Naive thymus-derived CD8-positive, alpha-beta T cell (primary cell): ENCODE measurements around the gene DMRTA2. TPM values are rescaled to one million over a fixed set of nuclear protein-coding genes. Genes with fewer than 3 reads are reported as not detected.

Experiments
- ATAC-seq, 2 donors: fragments of 150-1000 bp; cut with Tn5 transposase in 1 of 2; sonication (Bioruptor Pico), chemical (Tn5 transposase) in 1 of 2; 1 replicate in 1 of 2; 2 replicates in 1 of 2; pipeline ENCODE4 v1.10.0; 2021; ENCODE audit warnings: mild to moderate bottlenecking in 2 of 2, moderate library complexity in 2 of 2
- POLR2A ChIA-PET: fragments of 350-600 bp; sonication (Branson Sonifier 250); formaldehyde crosslinking; loops from one replicate; lab custom pipeline; 2021; ENCODE audit warnings: antibody characterized with exemption; lab: Charles Lee
- DNase-seq, 10 donors: peaks; one replicate each; pipeline versions ENCODE4 v3.0.0 to v3.0.0-alpha.2; 2020 to 2022
- H3K27ac Mint-ChIP-seq, 10 donors: one replicate each; pipeline ENCODE4 v1.8.0; 2020 to 2022; ENCODE audit warnings: mild to moderate bottlenecking in 10 of 10, mixed read lengths in 10 of 10, moderate library complexity in 4 of 10, inconsistent platforms in 1 of 10
- H3K27me3 Mint-ChIP-seq, 5 donors: one replicate each; pipeline ENCODE4 v1.8.0; 2021 to 2022; ENCODE audit warnings: mixed read lengths in 5 of 5
- H3K36me3 Mint-ChIP-seq, 3 donors: one replicate each; pipeline ENCODE4 v1.8.0; 2020 to 2022; ENCODE audit warnings: mixed read lengths in 3 of 3, mild to moderate bottlenecking in 2 of 3, inconsistent platforms in 1 of 3
- H3K4me1 Mint-ChIP-seq, 4 donors: one replicate each; pipeline ENCODE4 v1.8.0; 2021 to 2022; ENCODE audit warnings: mixed read lengths in 4 of 4
- H3K4me3 Mint-ChIP-seq, 10 donors: one replicate each; pipeline ENCODE4 v1.8.0; 2020 to 2022; ENCODE audit warnings: mild to moderate bottlenecking in 10 of 10, mixed read lengths in 10 of 10, moderate library complexity in 6 of 10, inconsistent platforms in 1 of 10
- H3K9me3 Mint-ChIP-seq, 9 donors: one replicate each; pipeline ENCODE4 v1.8.0; 2020 to 2022; ENCODE audit warnings: mixed read lengths in 9 of 9, mild to moderate bottlenecking in 3 of 9, inconsistent platforms in 1 of 9, moderate library complexity in 1 of 9
- polyA plus RNA-seq, 3 donors: library from polyadenylated mRNA; unstranded; fragments of 300-500 nt; fragmentation: Illumina TruSeq; gene quantifications; one replicate each; pipeline ENCODE4 v1.2.3, GENCODE V29; 2021
- total RNA-seq, 8 experiments: library from RNA in 2 of 8; stranded (reverse) in 2 of 8; gene quantifications; one replicate each; pipeline ENCODE4 v1.2.3 and lab custom pipeline; 2021 to 2026

The DMRTA2 gene
- total and polyA plus RNA-seq, 5 experiments from 2014 or later, result not detected

DNA sequence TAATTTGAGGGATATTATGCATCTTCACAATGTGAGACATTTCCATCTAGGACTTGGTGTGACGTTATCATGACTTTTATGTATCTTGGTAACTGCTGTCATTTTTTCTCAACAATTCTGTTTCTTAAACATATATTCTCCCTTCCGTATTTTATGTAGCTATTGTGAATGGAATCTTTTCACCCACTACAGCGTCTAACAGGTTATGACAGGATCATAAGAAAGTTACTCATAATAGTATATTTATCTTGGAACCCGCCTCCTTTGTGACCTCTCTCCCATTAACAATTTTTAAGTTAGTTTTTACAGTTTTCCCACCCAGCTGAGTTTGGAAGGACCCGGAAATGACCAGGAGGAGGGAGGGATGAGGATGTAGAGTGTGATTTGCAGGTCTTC lies 6.8 kb upstream of the DMRTA2 start:
- Mint-ChIP-seq H3K9me3 (peaks cover 0 to 3% (median 0%) of the 10 kb centered on the region in 9 donors), H3K4me1 (peaks cover 11 to 27% (median 19%) of the 10 kb centered on the region in 4 donors), H3K36me3 (peaks cover 0 to 3% (median 0%) of the 10 kb centered on the region in 3 donors), H3K4me3 (no peak overlapping the region), H3K27me3 (peaks cover 32 to 75% (median 62%) of the 10 kb centered on the region in 5 donors), H3K27ac (no peak overlapping the region)
- DNase-seq, result no peak
- ATAC-seq, result no peak
- POLR2A ChIA-PET, result no interaction called here

DNA sequence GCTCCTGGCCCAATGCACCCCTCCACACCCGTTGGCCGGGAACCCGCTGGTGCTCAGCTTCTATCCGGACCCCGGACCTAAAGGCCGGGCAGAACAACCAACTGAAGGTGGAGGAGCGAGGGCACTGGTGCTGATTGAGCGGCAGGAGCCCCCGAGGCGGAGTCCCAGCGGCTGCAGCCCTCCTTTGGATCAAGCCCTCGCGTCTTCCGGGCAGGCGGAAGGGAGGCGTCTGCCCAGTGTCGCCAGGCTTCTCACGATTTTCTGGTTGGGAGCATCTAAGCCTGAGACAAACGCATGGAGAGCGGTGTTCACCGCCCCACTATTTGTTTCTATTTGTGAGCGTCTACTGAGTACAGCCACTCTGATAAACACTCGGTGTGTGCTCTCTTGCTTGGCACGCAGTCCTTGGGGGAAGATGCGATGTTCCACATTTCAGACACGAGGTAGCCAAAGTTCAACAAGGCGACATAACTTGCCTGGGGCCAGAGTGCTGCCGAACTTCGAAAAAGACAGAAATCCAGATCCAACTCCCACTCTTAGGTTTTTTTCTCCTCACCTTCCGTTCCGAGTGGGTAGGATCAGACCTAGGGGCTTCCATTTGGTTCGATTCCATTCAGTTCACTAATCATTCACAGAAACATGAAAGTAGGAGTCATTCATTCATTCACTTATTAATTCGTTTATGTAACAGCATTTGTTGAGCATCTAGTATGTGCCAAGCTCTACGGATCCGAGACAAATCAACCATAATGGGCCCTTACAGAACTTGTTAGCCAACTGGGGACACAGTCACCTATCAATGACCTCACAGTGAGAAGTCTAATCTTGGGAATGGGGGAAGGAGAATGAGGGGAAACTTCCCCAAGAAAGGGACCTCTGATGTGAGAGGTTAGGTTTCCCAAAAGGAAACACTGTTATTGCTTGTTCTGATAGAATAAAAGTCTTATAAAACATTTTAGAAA lies 4.9 kb upstream of the DMRTA2 start:
- peak overlapping the region in 3 of 10 donors; percentile 0 to 43 (median 27) for H3K4me3 Mint-ChIP-seq
- POLR2A ChIA-PET, result no interaction called here
- peaks cover 0 to 8% (median 0%) of the 10 kb centered on the region in 3 donors for H3K36me3 Mint-ChIP-seq
- ATAC-seq, result peak in 1 of 2 donors; percentile 12
- peaks cover 41 to 94% (median 75%) of the 10 kb centered on the region in 5 donors for H3K27me3 Mint-ChIP-seq
- H3K9me3 Mint-ChIP-seq, result peaks cover 0 to 3% (median 0%) of the 10 kb centered on the region in 9 donors
- H3K4me1 Mint-ChIP-seq, result peaks cover 21 to 46% (median 34%) of the 10 kb centered on the region in 4 donors
- DNase-seq, result no peak
- H3K27ac Mint-ChIP-seq, result no peak overlapping the region

DNA sequence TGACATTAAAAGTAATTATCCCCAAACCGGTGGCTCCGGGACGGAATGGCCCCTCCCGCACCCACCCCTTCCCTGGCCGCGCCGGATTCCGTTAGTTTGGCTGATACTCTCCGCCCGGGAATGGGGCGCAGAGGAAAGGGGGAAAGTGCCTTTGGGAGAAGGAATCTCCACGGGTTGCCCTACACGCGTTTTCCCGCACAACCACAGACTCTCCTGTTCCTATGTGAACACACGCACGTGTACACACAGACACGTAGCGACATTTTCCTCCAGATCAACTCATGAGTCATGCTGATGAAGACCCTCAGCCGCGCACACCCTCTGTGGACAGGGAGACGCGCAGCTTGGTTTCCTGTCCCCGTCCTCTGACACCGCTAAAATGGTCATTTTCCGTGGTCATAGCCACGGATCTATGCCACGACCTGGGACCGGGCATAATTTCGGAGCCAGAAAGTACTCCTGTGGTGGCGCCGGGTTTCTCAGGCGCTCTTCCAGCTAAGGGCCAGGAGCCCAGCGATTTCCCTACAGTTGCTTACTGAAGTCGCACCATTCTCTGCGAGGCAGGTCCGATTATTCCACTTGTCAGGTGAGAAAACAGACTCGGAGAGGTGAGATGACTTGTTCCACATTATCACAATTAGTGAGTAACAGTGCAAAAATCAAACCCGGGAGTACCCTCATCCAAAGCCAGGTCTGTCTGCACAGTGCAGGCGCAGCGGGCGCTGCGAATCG lies 4.0 kb upstream of the DMRTA2 start:
- POLR2A ChIA-PET, result no interaction called here
- Mint-ChIP-seq H3K9me3 (peaks cover 0 to 3% (median 0%) of the 10 kb centered on the region in 9 donors), H3K27ac (peak overlapping the region in 1 of 10 donors; percentile 42), H3K27me3 (peaks cover 46 to 98% (median 82%) of the 10 kb centered on the region in 5 donors), H3K4me1 (peaks cover 27 to 55% (median 42%) of the 10 kb centered on the region in 4 donors), H3K36me3 (peaks cover 0 to 8% (median 0%) of the 10 kb centered on the region in 3 donors), H3K4me3 (peak overlapping the region in 4 of 10 donors; percentile 6 to 49 (median 16))
- no peak for DNase-seq
- ATAC-seq, result no peak

DNA sequence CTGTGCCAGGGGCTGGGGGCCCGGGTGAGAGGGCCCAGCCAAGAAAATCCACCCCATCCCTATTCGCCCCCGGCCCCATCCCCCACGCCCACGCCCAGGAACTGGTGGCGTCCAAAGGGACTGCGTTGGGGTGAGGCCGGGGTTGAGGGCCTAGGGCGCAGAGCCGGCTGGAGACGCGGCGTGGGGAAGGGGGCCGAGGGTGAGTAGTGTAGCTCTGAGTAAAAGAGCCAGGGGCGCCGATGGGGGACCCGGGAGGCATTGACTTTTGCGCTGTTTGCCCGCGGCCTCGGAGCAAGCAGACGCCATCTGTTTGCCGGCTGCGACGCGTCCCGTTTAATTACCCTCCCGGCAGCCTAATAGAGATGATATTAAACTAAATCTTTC lies 3.5 kb upstream of the DMRTA2 start:
- peaks cover 0 to 8% (median 0%) of the 10 kb centered on the region in 3 donors for H3K36me3 Mint-ChIP-seq
- peaks cover 0 to 3% (median 0%) of the 10 kb centered on the region in 9 donors for H3K9me3 Mint-ChIP-seq
- peaks cover 32 to 60% (median 47%) of the 10 kb centered on the region in 4 donors for H3K4me1 Mint-ChIP-seq
- POLR2A ChIA-PET, result no interaction called here
- ATAC-seq (no peak), DNase-seq (no peak)
- H3K27ac Mint-ChIP-seq, result no peak overlapping the region
- H3K4me3 Mint-ChIP-seq, result peak overlapping the region in 1 of 10 donors; percentile 75
- H3K27me3 Mint-ChIP-seq, result peaks cover 49 to 98% (median 84%) of the 10 kb centered on the region in 5 donors

- Mint-ChIP-seq H3K9me3 (peaks cover 0 to 3% (median 0%) of the 10 kb centered on the region in 9 donors), H3K27me3 (peaks cover 50 to 98% (median 84%) of the 10 kb centered on the region in 5 donors), H3K36me3 (peaks cover 0 to 8% (median 0%) of the 10 kb centered on the region in 3 donors), H3K4me1 (peaks cover 33 to 64% (median 50%) of the 10 kb centered on the region in 4 donors), H3K4me3 (peak overlapping the region in 6 of 10 donors; percentile 8 to 75 (median 30)), H3K27ac (no peak overlapping the region)
- POLR2A ChIA-PET, result no interaction called here
- DNase-seq, result no peak
- no peak for ATAC-seq
Observed at GRCh38 chr1:50426108-50426700, 3.0 kb upstream of the DMRTA2 start.

- ATAC-seq (no peak), DNase-seq (no peak)
- Mint-ChIP-seq H3K36me3 (peaks cover 0 to 8% (median 0%) of the 10 kb centered on the region in 3 donors), H3K27ac (no peak overlapping the region), H3K4me1 (peaks cover 32 to 64% (median 51%) of the 10 kb centered on the region in 4 donors), H3K27me3 (peaks cover 45 to 95% (median 80%) of the 10 kb centered on the region in 5 donors), H3K4me3 (peak overlapping the region in 9 of 10 donors; percentile 8 to 95 (median 85)), H3K9me3 (peaks cover 0 to 3% (median 0%) of the 10 kb centered on the region in 9 donors)
- POLR2A ChIA-PET, result no interaction called here
Observed at GRCh38 chr1:50425376-50426107, 2.3 kb upstream of the DMRTA2 start.

- Mint-ChIP-seq H3K4me1 (peaks cover 36 to 64% (median 54%) of the 10 kb centered on the region in 4 donors), H3K27ac (peak overlapping the region in 1 of 10 donors; percentile 68), H3K36me3 (peaks cover 0 to 8% (median 0%) of the 10 kb centered on the region in 3 donors), H3K27me3 (peaks cover 47 to 95% (median 80%) of the 10 kb centered on the region in 5 donors), H3K4me3 (peak overlapping the region; percentile 75 to 95 (median 86)), H3K9me3 (peaks cover 0 to 3% (median 0%) of the 10 kb centered on the region in 9 donors)
- POLR2A ChIA-PET, result no interaction called here
- no peak for DNase-seq
- ATAC-seq, result no peak
Observed at GRCh38 chr1:50424884-50425375, 1.7 kb upstream of the DMRTA2 start.

DNA sequence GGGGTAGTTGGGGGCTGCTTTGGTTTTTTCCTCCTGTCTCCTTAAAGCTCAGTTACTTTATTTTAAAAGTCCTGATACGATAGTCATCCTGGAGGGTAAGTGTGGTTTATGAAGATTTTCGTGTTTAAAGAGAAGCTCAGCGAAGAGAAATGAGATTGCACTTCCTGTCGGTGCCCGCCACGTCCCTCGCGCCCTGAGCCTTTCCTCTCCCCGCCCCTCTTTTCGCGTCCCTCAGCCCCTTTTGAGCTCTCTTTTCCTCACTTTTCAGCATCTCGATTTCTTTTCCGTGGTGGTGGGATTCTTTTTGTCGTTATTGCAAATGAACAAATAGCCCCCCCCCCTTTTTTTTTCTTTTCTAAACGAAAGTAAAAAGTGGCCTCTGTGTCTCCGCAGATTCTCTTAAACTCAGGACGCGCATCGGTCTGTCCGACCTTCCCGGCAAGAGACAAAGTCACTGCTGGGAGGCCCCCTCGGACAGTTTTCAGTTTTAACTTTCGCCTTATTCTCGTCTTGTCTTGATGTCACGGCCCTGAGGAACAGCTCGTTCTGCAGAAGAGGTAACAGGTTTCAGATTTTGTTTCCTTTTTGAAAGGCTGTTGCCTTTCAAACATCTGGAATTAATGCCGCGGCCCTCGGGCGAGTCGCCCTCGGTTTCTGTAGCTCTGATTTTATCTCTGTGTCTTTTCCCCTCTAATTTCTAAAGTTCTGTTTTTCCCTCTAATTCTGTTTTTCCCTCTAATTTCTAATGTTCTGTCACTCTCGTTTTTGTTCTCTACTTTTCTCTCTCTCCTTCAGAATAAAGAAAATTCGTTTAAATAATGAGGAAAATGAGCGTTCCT lies 1.0 kb upstream of the DMRTA2 start:
- ATAC-seq, result no peak
- Mint-ChIP-seq H3K36me3 (peaks cover 0 to 8% (median 0%) of the 10 kb centered on the region in 3 donors), H3K4me3 (peak overlapping the region; percentile 75 to 95 (median 86)), H3K27ac (peak overlapping the region in 2 of 10 donors; percentile 62 to 68), H3K27me3 (peaks cover 46 to 95% (median 79%) of the 10 kb centered on the region in 5 donors), H3K4me1 (peaks cover 39 to 68% (median 58%) of the 10 kb centered on the region in 4 donors), H3K9me3 (peaks cover 0 to 3% (median 0%) of the 10 kb centered on the region in 9 donors)
- no peak for DNase-seq
- POLR2A ChIA-PET, result no interaction called here

GRCh38 chr1:50423670-50424000 lies 392 bp upstream of the DMRTA2 start:
- Mint-ChIP-seq H3K4me1 (peaks cover 39 to 68% (median 58%) of the 10 kb centered on the region in 4 donors), H3K27ac (no peak overlapping the region), H3K9me3 (peaks cover 0 to 3% (median 0%) of the 10 kb centered on the region in 9 donors), H3K4me3 (peak overlapping the region; percentile 75 to 95 (median 86)), H3K36me3 (peaks cover 0 to 8% (median 0%) of the 10 kb centered on the region in 3 donors), H3K27me3 (peaks cover 42 to 90% (median 79%) of the 10 kb centered on the region in 5 donors)
- no peak for ATAC-seq
- POLR2A ChIA-PET, result no interaction called here
- DNase-seq, result no peak

- H3K36me3 Mint-ChIP-seq, result peaks cover 0 to 8% (median 0%) of the 10 kb centered on the region in 3 donors
- POLR2A ChIA-PET, result no interaction called here
- H3K27ac Mint-ChIP-seq, result peak overlapping the region in 1 of 10 donors; percentile 24
- ATAC-seq, result no peak
- DNase-seq, result no peak
- H3K27me3 Mint-ChIP-seq, result peaks cover 40 to 89% (median 69%) of the 10 kb centered on the region in 5 donors
- peak overlapping the region in 8 of 10 donors; percentile 48 to 95 (median 66) for H3K4me3 Mint-ChIP-seq
- peaks cover 0 to 3% (median 0%) of the 10 kb centered on the region in 9 donors for H3K9me3 Mint-ChIP-seq
- peaks cover 38 to 69% (median 58%) of the 10 kb centered on the region in 4 donors for H3K4me1 Mint-ChIP-seq
Observed at GRCh38 chr1:50422675-50422945, 633 bp downstream of the DMRTA2 start.
